Osteoblast (primary cell): ENCODE measurements around the gene DAG1. TPM values are rescaled to one million over a fixed set of nuclear protein-coding genes. Genes with fewer than 3 reads are reported as not detected.

Experiments used
- DNase-seq: peaks from one replicate; pipeline ENCODE4 v3.0.0; 2011; ENCODE audit warnings: low spot score, mixed read lengths; ENCODE audit not compliant: insufficient read length; ENCODE audit errors: missing footprints
- H2AFZ ChIP-seq: 2 replicates; pipeline ENCODE4 v1.6.0; 2011; ENCODE audit warnings: mild to moderate bottlenecking, low read length
- H3K27ac ChIP-seq: 2 replicates; pipeline ENCODE4 v1.5.1; 2011; ENCODE audit warnings: mild to moderate bottlenecking, low read depth, low read length, moderate library complexity
- H3K27me3 ChIP-seq: 2 replicates; pipeline ENCODE4 v1.6.0; 2012; ENCODE audit warnings: mild to moderate bottlenecking, control low read depth, inconsistent platforms, low read length, moderate library complexity; ENCODE audit not compliant: insufficient read depth
- H3K36me3 ChIP-seq: 2 replicates; pipeline ENCODE4 v1.5.1; 2011; ENCODE audit warnings: mild to moderate bottlenecking, low read length, control low read depth, moderate library complexity; ENCODE audit not compliant: insufficient read depth
- H3K4me1 ChIP-seq: 2 replicates; pipeline ENCODE4 v1.5.1; 2011; ENCODE audit warnings: mild to moderate bottlenecking, low read length, control low read depth, moderate library complexity; ENCODE audit not compliant: insufficient read depth
- H3K4me2 ChIP-seq: 2 replicates; pipeline ENCODE4 v1.6.0; 2011; ENCODE audit warnings: mild to moderate bottlenecking, low read length; ENCODE audit not compliant: insufficient read depth
- H3K4me3 ChIP-seq: fragments of 200-600 bp; sonication (generic); 3 replicates; pipeline ENCODE4 v1.5.1; 2012; ENCODE audit warnings: mild to moderate bottlenecking, low read length, inconsistent platforms; ENCODE audit not compliant: insufficient read depth
- H3K79me2 ChIP-seq: 2 replicates; pipeline ENCODE4 v1.6.0; 2012; ENCODE audit warnings: mild to moderate bottlenecking, low read length, control low read depth, inconsistent platforms; ENCODE audit not compliant: insufficient read depth
- H3K9me3 ChIP-seq: 2 replicates; pipeline ENCODE4 v1.5.1; 2011; ENCODE audit warnings: low read depth, low read length, control low read depth
- H4K20me1 ChIP-seq: 2 replicates; pipeline ENCODE4 v1.6.0; 2012; ENCODE audit warnings: mild to moderate bottlenecking, low read length, control low read depth; ENCODE audit not compliant: insufficient read depth
- total RNA-seq: library from RNA; depleted of rRNA; stranded (reverse); fragments of >200 nt; gene quantifications from 2 replicates; pipeline ENCODE4 v1.2.3, GENCODE V29; 2012
- TF ChIP-seq, protein P1 (sequence below): IDR thresholded peaks from 2 replicates; pipeline ENCODE4 v1.5.1; 2011; ENCODE audit warnings: mild to moderate bottlenecking, low read depth, low read length, moderate library complexity; ENCODE audit errors: extremely low read depth

The DAG1 gene
- total RNA-seq, 1 donor: 55.4 TPM

DNA sequence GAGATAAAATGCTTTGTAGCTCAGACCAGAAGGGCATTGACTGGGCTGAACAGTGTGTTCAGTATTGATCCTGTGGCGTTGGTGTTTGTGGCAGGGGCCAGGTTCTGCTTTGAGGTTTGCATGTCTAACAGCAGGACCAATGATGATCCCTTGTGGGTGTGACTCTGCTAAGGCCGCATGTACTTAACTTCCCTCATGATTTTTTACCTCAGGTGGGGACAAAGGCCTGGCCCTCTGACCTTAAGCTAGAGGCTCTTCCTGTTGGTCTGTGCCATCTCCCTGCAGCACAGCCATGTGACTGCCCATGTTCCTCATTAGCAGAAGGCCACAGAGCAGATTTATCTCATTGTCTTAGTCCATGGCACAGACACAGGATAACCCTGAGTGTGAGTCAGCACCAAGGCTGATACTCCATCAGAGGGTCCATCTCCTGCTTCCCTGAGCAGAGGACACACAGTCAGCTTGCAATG lies 49.9 kb downstream of the DAG1 start:
- no peaks in the 10 kb centered on the region for H3K4me1 ChIP-seq
- TF ChIP-seq, protein P1, sequence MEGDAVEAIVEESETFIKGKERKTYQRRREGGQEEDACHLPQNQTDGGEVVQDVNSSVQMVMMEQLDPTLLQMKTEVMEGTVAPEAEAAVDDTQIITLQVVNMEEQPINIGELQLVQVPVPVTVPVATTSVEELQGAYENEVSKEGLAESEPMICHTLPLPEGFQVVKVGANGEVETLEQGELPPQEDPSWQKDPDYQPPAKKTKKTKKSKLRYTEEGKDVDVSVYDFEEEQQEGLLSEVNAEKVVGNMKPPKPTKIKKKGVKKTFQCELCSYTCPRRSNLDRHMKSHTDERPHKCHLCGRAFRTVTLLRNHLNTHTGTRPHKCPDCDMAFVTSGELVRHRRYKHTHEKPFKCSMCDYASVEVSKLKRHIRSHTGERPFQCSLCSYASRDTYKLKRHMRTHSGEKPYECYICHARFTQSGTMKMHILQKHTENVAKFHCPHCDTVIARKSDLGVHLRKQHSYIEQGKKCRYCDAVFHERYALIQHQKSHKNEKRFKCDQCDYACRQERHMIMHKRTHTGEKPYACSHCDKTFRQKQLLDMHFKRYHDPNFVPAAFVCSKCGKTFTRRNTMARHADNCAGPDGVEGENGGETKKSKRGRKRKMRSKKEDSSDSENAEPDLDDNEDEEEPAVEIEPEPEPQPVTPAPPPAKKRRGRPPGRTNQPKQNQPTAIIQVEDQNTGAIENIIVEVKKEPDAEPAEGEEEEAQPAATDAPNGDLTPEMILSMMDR: no peak
- H4K20me1 ChIP-seq: peaks cover 17% of the 10 kb centered on the region
- H3K4me2 ChIP-seq: no peak overlapping the region
- no peaks in the 10 kb centered on the region for H3K27me3 ChIP-seq
- H3K79me2 ChIP-seq: peaks cover 2% of the 10 kb centered on the region
- DNase-seq: no peak
- no peak overlapping the region for H2AFZ ChIP-seq
- H3K4me3 ChIP-seq: no peak overlapping the region
- no peaks in the 10 kb centered on the region for H3K36me3 ChIP-seq
- no peak overlapping the region for H3K27ac ChIP-seq
- H3K9me3 ChIP-seq: no peaks in the 10 kb centered on the region

DNA sequence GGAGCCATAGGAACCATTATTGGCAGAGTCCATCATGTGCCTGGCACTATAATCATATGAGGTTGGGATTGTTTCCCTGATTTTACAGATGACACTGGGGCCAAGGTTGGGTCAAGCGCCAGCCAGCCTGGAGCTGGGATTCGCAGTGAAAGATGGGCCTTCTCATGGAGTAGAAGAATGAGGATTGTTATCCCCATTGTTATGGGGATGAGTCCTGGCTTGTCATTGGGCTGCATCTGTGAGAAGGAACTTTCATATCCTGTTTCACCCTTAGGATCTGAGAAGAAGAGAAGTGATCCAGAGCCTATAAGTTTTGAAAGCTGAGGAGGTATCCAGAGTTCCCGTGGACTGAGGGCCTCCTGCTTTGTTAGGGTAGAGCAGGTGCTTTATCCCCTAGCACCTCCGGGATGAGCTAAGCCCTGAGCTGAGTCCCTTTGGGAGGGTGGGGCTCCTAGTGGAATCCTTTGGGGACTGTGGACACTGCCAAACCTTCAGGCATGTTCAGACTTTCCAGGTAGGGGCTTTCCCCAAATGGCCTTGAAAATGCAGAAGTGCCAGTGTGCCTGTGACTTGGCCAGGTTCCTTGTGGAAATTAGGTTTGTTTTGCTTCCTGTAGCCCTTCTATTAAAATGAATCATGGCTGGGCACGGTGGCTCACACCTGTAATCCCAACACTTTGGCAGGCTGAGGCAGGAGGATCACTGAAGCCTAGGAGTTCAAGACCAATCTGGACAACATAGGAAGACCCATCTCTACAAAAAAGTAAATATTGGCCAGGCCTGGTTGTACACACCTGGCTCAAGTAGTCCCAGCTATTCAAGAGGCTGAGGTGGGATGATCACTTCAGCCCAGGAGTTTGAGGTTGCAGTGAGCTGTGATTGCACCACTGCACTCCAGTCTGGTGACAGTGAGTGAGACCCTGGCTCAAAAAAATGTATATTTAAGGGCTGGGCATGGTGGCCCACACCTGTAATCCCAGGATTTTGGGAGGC lies 54.0 kb downstream of the DAG1 start:
- H3K36me3 ChIP-seq: no peaks in the 10 kb centered on the region
- peaks cover 13% of the 10 kb centered on the region for H4K20me1 ChIP-seq
- peaks cover 2% of the 10 kb centered on the region for H3K79me2 ChIP-seq
- no peak overlapping the region for H3K4me2 ChIP-seq
- H3K4me3 ChIP-seq: no peak overlapping the region
- no peaks in the 10 kb centered on the region for H3K9me3 ChIP-seq
- no peaks in the 10 kb centered on the region for H3K27me3 ChIP-seq
- no peak overlapping the region for H3K27ac ChIP-seq
- H3K4me1 ChIP-seq: no peaks in the 10 kb centered on the region
- DNase-seq: peak; percentile 73
- TF ChIP-seq, protein P1: no peak
- no peak overlapping the region for H2AFZ ChIP-seq

DNA sequence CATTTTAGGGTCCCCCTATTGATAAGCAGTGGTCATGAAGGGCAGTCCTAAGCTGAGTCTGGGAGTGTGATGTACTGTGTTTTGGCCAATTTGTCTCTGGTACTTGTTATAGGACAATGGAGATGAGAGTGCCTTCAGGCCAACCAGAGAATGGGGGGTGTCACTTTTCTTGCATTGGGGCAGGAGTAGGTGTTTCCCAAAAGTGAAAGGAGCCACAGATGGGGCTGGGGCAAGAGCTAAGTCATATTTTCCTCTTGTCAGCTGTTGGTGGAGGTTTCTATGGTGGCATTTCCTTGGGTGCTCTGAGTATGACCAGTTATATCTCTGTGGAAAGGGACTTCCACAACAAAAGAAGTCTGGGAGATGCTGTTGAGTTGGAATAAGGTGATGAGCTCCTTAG lies 59.5 kb downstream of the DAG1 start:
- Histone ChIP-seq H3K4me2 (no peak overlapping the region), H3K27me3 (no peaks in the 10 kb centered on the region), H3K79me2 (no peaks in the 10 kb centered on the region), H3K4me1 (no peaks in the 10 kb centered on the region), H2AFZ (no peak overlapping the region), H3K9me3 (no peaks in the 10 kb centered on the region), H3K27ac (no peak overlapping the region), H3K36me3 (peaks cover 10% of the 10 kb centered on the region), H4K20me1 (no peaks in the 10 kb centered on the region), H3K4me3 (no peak overlapping the region)
- DNase-seq: no peak
- TF ChIP-seq, protein P1: no peak

DNA sequence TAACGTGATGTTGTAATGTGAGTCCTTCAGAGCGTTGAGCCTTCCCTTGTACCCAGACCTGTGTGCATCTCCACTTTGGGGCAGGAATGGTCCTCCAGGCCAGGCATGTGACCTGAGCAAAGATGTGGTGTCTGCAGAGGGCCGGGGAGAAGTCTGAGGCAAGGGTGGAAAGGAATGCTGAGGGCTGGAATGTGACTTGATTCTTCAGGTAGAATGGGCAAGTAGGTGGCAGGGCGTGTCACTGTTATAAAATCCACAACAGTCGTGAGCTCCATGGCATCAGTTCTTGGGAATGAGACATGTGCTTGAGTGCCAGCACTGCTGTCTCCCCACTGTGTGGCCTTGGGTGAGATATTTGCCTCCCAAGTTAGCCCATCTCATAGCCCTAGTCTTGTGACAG lies 60.2 kb downstream of the DAG1 start:
- no peaks in the 10 kb centered on the region for H4K20me1 ChIP-seq
- H3K36me3 ChIP-seq: peaks cover 10% of the 10 kb centered on the region
- H3K79me2 ChIP-seq: no peaks in the 10 kb centered on the region
- no peak overlapping the region for H3K4me3 ChIP-seq
- H3K27me3 ChIP-seq: no peaks in the 10 kb centered on the region
- H2AFZ ChIP-seq: no peak overlapping the region
- H3K9me3 ChIP-seq: no peaks in the 10 kb centered on the region
- DNase-seq: no peak
- TF ChIP-seq, protein P1: no peak
- no peak overlapping the region for H3K27ac ChIP-seq
- no peak overlapping the region for H3K4me2 ChIP-seq
- no peaks in the 10 kb centered on the region for H3K4me1 ChIP-seq
